ENCODE measurements around the gene PLEKHO2.
A peak's percentile ranks its signal among the peaks of the same experiment; 100 is the strongest.

The PLEKHO2 gene

DNA sequence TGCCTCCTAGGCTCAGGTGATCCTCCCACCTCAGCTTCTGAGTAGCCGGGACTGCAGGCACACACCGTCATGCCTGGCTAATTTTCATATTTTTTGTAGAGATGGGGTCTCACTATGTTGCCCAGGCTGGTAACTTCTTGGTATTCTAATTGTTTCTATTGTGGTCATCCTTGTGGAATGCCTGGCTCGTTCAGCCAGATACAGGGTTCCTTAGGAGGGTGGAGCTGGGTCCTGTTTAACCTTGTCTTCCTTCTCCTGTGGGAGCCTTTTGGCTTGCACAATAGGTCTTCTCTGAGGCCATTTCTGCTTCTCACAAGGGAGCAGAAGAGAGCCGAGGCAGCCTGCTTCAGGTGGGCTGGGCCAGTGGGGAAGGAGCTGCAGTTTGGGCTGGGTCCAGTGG lies 15.7 kb downstream of the PLEKHO2 start:
- Histone ChIP-seq H3K27ac (ENCODE audit: poor library complexity, severe bottlenecking) (no peak overlapping the region), H3K27me3 (ENCODE audit: insufficient read depth, poor library complexity, severe bottlenecking) (no peaks in the 10 kb centered on the region), H3K36me3 (ENCODE audit: low read depth) (peaks cover 4% of the 10 kb centered on the region), H3K4me3 (ENCODE audit: severe bottlenecking) (no peak overlapping the region), H3K9me3 (ENCODE audit: severe bottlenecking) (no peaks in the 10 kb centered on the region), H3K4me1 (ENCODE audit: insufficient read depth, poor library complexity, severe bottlenecking) (peaks cover 6% of the 10 kb centered on the region)
- DNase-seq (ENCODE audit: low spot score): no peak
- ATAC-seq (ENCODE audit: low read depth): peak; percentile 75
- TF ChIP-seq, protein P1, sequence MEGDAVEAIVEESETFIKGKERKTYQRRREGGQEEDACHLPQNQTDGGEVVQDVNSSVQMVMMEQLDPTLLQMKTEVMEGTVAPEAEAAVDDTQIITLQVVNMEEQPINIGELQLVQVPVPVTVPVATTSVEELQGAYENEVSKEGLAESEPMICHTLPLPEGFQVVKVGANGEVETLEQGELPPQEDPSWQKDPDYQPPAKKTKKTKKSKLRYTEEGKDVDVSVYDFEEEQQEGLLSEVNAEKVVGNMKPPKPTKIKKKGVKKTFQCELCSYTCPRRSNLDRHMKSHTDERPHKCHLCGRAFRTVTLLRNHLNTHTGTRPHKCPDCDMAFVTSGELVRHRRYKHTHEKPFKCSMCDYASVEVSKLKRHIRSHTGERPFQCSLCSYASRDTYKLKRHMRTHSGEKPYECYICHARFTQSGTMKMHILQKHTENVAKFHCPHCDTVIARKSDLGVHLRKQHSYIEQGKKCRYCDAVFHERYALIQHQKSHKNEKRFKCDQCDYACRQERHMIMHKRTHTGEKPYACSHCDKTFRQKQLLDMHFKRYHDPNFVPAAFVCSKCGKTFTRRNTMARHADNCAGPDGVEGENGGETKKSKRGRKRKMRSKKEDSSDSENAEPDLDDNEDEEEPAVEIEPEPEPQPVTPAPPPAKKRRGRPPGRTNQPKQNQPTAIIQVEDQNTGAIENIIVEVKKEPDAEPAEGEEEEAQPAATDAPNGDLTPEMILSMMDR (IDR thresholded peaks at IDR 0.05; ENCODE audit: poor library complexity, severe bottlenecking): no peak

- DNase-seq (ENCODE audit: low spot score): no peak
- no peak overlapping the region for H3K27ac ChIP-seq (ENCODE audit: poor library complexity, severe bottlenecking)
- no peak for ATAC-seq (ENCODE audit: low read depth)
- peaks cover 4% of the 10 kb centered on the region for H3K36me3 ChIP-seq (ENCODE audit: low read depth)
- no peaks in the 10 kb centered on the region for H3K9me3 ChIP-seq (ENCODE audit: severe bottlenecking)
- H3K4me3 ChIP-seq (ENCODE audit: severe bottlenecking): no peak overlapping the region
- H3K4me1 ChIP-seq (ENCODE audit: insufficient read depth, poor library complexity, severe bottlenecking): peaks cover 6% of the 10 kb centered on the region
- H3K27me3 ChIP-seq (ENCODE audit: insufficient read depth, poor library complexity, severe bottlenecking): no peaks in the 10 kb centered on the region
- TF ChIP-seq, protein P1 (IDR thresholded peaks at IDR 0.05; ENCODE audit: poor library complexity, severe bottlenecking): no peak
Observed at GRCh38 chr15:64858021-64858575, 16.4 kb downstream of the PLEKHO2 start.

DNA sequence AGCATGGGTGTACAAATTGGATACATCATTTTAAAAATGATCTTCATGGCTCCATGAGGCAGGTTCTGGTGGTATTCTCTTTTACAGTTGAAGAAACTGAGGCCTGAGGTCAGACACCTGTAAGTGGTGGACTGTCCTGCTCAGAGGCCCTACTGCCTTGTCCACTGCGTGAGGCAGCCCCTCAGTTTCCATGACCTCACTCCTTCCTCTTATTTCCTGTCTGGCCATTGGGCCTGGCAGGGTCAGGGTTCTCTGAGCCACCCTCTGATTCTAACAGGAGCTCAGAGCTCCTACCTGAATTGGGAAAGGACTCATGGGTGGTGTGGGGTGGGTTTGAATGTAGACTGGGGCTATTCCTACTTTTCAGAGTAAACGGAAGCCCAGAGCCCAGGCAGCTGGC lies 17.5 kb downstream of the PLEKHO2 start:
- no peak overlapping the region for H3K27ac ChIP-seq (ENCODE audit: poor library complexity, severe bottlenecking)
- TF ChIP-seq, protein P1 (IDR thresholded peaks at IDR 0.05; ENCODE audit: poor library complexity, severe bottlenecking): no peak
- H3K36me3 ChIP-seq (ENCODE audit: low read depth): peaks cover 4% of the 10 kb centered on the region

GRCh38 chr15:64861331-64861730 lies 19.6 kb downstream of the PLEKHO2 start:
- no peak for ATAC-seq (ENCODE audit: low read depth)
- Histone ChIP-seq H3K4me3 (ENCODE audit: severe bottlenecking) (no peak overlapping the region), H3K36me3 (ENCODE audit: low read depth) (peaks cover 4% of the 10 kb centered on the region), H3K4me1 (ENCODE audit: insufficient read depth, poor library complexity, severe bottlenecking) (no peaks in the 10 kb centered on the region), H3K9me3 (ENCODE audit: severe bottlenecking) (no peaks in the 10 kb centered on the region), H3K27ac (ENCODE audit: poor library complexity, severe bottlenecking) (no peak overlapping the region), H3K27me3 (ENCODE audit: insufficient read depth, poor library complexity, severe bottlenecking) (no peaks in the 10 kb centered on the region)
- no peak for DNase-seq (ENCODE audit: low spot score)
- TF ChIP-seq, protein P1 (IDR thresholded peaks at IDR 0.05; ENCODE audit: poor library complexity, severe bottlenecking): no peak

More for the DNA sequence above, 17.5 kb downstream of the PLEKHO2 start:
- Histone ChIP-seq H3K27me3 (ENCODE audit: insufficient read depth, poor library complexity, severe bottlenecking) (no peaks in the 10 kb centered on the region), H3K4me1 (ENCODE audit: insufficient read depth, poor library complexity, severe bottlenecking) (no peaks in the 10 kb centered on the region), H3K9me3 (ENCODE audit: severe bottlenecking) (no peaks in the 10 kb centered on the region), H3K4me3 (ENCODE audit: severe bottlenecking) (no peak overlapping the region)
- no peak for DNase-seq (ENCODE audit: low spot score)
- ATAC-seq (ENCODE audit: low read depth): no peak

DNA sequence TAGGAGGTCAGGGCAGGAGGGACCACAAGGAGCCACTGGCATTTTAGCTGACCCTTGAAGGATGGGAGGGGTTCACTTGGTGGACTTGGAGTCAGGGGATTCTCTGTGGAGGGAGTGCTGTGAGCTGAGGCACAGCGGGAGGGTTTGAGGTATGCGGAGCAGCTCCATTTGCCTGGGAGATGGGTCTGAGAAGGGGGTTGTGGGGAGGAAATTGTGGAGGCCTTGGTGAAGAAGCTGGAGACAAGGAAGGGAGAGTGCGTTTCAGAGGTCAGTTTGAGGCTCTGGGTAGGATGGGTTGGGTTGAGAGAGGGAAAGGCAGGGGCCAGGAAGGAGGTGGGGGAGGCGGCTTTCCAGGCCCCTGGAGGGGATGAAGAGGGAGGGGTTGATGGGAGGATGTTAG lies 20.2 kb downstream of the PLEKHO2 start:
- Histone ChIP-seq H3K27me3 (ENCODE audit: insufficient read depth, poor library complexity, severe bottlenecking) (no peaks in the 10 kb centered on the region), H3K4me3 (ENCODE audit: severe bottlenecking) (no peak overlapping the region), H3K36me3 (ENCODE audit: low read depth) (peaks cover 4% of the 10 kb centered on the region), H3K9me3 (ENCODE audit: severe bottlenecking) (no peaks in the 10 kb centered on the region), H3K27ac (ENCODE audit: poor library complexity, severe bottlenecking) (no peak overlapping the region), H3K4me1 (ENCODE audit: insufficient read depth, poor library complexity, severe bottlenecking) (no peaks in the 10 kb centered on the region)
- ATAC-seq (ENCODE audit: low read depth) (no peak), DNase-seq (ENCODE audit: low spot score) (no peak)
- TF ChIP-seq, protein P1 (IDR thresholded peaks at IDR 0.05; ENCODE audit: poor library complexity, severe bottlenecking): no peak
